Measurements from ENCODE around the gene DNM2.

DNM2 gene

GRCh38 chr19:10805758-10806247, 87.9 kb downstream of the DNM2 start:
- DNase-seq (ENCODE audit: low spot score) = no peak
- Mint-ChIP-seq H3K36me3 (ENCODE audit: low read depth) (peaks cover 61% of the 10 kb centered on the region), H3K9me3 (no peaks in the 10 kb centered on the region), H3K4me1 (ENCODE audit: low read depth) (peaks cover 16% of the 10 kb centered on the region), H3K4me3 (no peak overlapping the region), H3K27me3 (ENCODE audit: low read depth) (no peaks in the 10 kb centered on the region), H3K27ac (no peak overlapping the region)

- H3K27me3 Mint-ChIP-seq (ENCODE audit: low read depth) = no peaks in the 10 kb centered on the region
- H3K4me3 Mint-ChIP-seq = peak overlapping the region; percentile 55
- H3K36me3 Mint-ChIP-seq (ENCODE audit: low read depth) = peaks cover 47% of the 10 kb centered on the region
- peak overlapping the region; percentile 78 for H3K27ac Mint-ChIP-seq
- peaks cover 21% of the 10 kb centered on the region for H3K4me1 Mint-ChIP-seq (ENCODE audit: low read depth)
- no peaks in the 10 kb centered on the region for H3K9me3 Mint-ChIP-seq
- DNase-seq (ENCODE audit: low spot score) = peak; percentile 33
Observed at GRCh38 chr19:10808937-10809649, 91.2 kb downstream of the DNM2 start.

- Mint-ChIP-seq H3K36me3 (ENCODE audit: low read depth) (peaks cover 45% of the 10 kb centered on the region), H3K9me3 (no peaks in the 10 kb centered on the region), H3K4me1 (ENCODE audit: low read depth) (peaks cover 21% of the 10 kb centered on the region), H3K4me3 (no peak overlapping the region), H3K27me3 (ENCODE audit: low read depth) (no peaks in the 10 kb centered on the region), H3K27ac (peak overlapping the region; percentile 78)
- DNase-seq (ENCODE audit: low spot score) = no peak
Observed at GRCh38 chr19:10809651-10810285, 91.9 kb downstream of the DNM2 start.

GRCh38 chr19:10811391-10812111, 93.7 kb downstream of the DNM2 start:
- Mint-ChIP-seq H3K27me3 (ENCODE audit: low read depth) (no peaks in the 10 kb centered on the region), H3K9me3 (no peaks in the 10 kb centered on the region), H3K4me1 (ENCODE audit: low read depth) (peaks cover 21% of the 10 kb centered on the region), H3K27ac (no peak overlapping the region), H3K36me3 (ENCODE audit: low read depth) (peaks cover 38% of the 10 kb centered on the region), H3K4me3 (no peak overlapping the region)
- DNase-seq (ENCODE audit: low spot score) = no peak

GRCh38 chr19:10812196-10812595, 94.3 kb downstream of the DNM2 start:
- Mint-ChIP-seq H3K4me3 (no peak overlapping the region), H3K4me1 (ENCODE audit: low read depth) (peaks cover 21% of the 10 kb centered on the region), H3K9me3 (no peaks in the 10 kb centered on the region), H3K27me3 (ENCODE audit: low read depth) (no peaks in the 10 kb centered on the region), H3K27ac (peak overlapping the region; percentile 36), H3K36me3 (ENCODE audit: low read depth) (peaks cover 40% of the 10 kb centered on the region)
- no peak for DNase-seq (ENCODE audit: low spot score)

GRCh38 chr19:10812902-10813404, 95.1 kb downstream of the DNM2 start:
- no peaks in the 10 kb centered on the region for H3K9me3 Mint-ChIP-seq
- H3K4me3 Mint-ChIP-seq = no peak overlapping the region
- H3K27ac Mint-ChIP-seq = peak overlapping the region; percentile 68
- peaks cover 20% of the 10 kb centered on the region for H3K4me1 Mint-ChIP-seq (ENCODE audit: low read depth)
- no peaks in the 10 kb centered on the region for H3K27me3 Mint-ChIP-seq (ENCODE audit: low read depth)
- H3K36me3 Mint-ChIP-seq (ENCODE audit: low read depth) = peaks cover 37% of the 10 kb centered on the region
- peak; percentile 27 for DNase-seq (ENCODE audit: low spot score)

- Mint-ChIP-seq H3K27me3 (ENCODE audit: low read depth) (no peaks in the 10 kb centered on the region), H3K4me3 (no peak overlapping the region), H3K36me3 (ENCODE audit: low read depth) (peaks cover 29% of the 10 kb centered on the region), H3K27ac (peak overlapping the region; percentile 32), H3K9me3 (no peaks in the 10 kb centered on the region), H3K4me1 (ENCODE audit: low read depth) (peaks cover 5% of the 10 kb centered on the region)
- no peak for DNase-seq (ENCODE audit: low spot score)
Observed at GRCh38 chr19:10815007-10815536, 97.2 kb downstream of the DNM2 start.

GRCh38 chr19:10815969-10816644, 98.2 kb downstream of the DNM2 start:
- H3K4me1 Mint-ChIP-seq (ENCODE audit: low read depth) = peaks cover 10% of the 10 kb centered on the region
- H3K4me3 Mint-ChIP-seq = no peak overlapping the region
- no peak for DNase-seq (ENCODE audit: low spot score)
- peaks cover 4% of the 10 kb centered on the region for H3K9me3 Mint-ChIP-seq
- peaks cover 36% of the 10 kb centered on the region for H3K36me3 Mint-ChIP-seq (ENCODE audit: low read depth)
- no peaks in the 10 kb centered on the region for H3K27me3 Mint-ChIP-seq (ENCODE audit: low read depth)
- no peak overlapping the region for H3K27ac Mint-ChIP-seq

- H3K4me3 Mint-ChIP-seq = no peak overlapping the region
- H3K9me3 Mint-ChIP-seq = peaks cover 4% of the 10 kb centered on the region
- no peak overlapping the region for H3K27ac Mint-ChIP-seq
- peaks cover 10% of the 10 kb centered on the region for H3K4me1 Mint-ChIP-seq (ENCODE audit: low read depth)
- H3K36me3 Mint-ChIP-seq (ENCODE audit: low read depth) = peaks cover 39% of the 10 kb centered on the region
- H3K27me3 Mint-ChIP-seq (ENCODE audit: low read depth) = no peaks in the 10 kb centered on the region
- no peak for DNase-seq (ENCODE audit: low spot score)
Observed at GRCh38 chr19:10816691-10817090, 98.8 kb downstream of the DNM2 start.

- Mint-ChIP-seq H3K27me3 (ENCODE audit: low read depth) (no peaks in the 10 kb centered on the region), H3K9me3 (peaks cover 4% of the 10 kb centered on the region), H3K4me3 (no peak overlapping the region), H3K4me1 (ENCODE audit: low read depth) (peaks cover 10% of the 10 kb centered on the region), H3K36me3 (ENCODE audit: low read depth) (peaks cover 44% of the 10 kb centered on the region), H3K27ac (no peak overlapping the region)
- DNase-seq (ENCODE audit: low spot score) = no peak
Observed at GRCh38 chr19:10817291-10818038, 99.6 kb downstream of the DNM2 start.

- peaks cover 4% of the 10 kb centered on the region for H3K9me3 Mint-ChIP-seq
- no peak overlapping the region for H3K4me3 Mint-ChIP-seq
- no peak overlapping the region for H3K27ac Mint-ChIP-seq
- H3K4me1 Mint-ChIP-seq (ENCODE audit: low read depth) = peaks cover 5% of the 10 kb centered on the region
- no peaks in the 10 kb centered on the region for H3K27me3 Mint-ChIP-seq (ENCODE audit: low read depth)
- DNase-seq (ENCODE audit: low spot score) = no peak
- peaks cover 40% of the 10 kb centered on the region for H3K36me3 Mint-ChIP-seq (ENCODE audit: low read depth)
Observed at GRCh38 chr19:10818301-10819123, 100.6 kb downstream of the DNM2 start.
